Measurements from ENCODE around the gene SNAPC4. TPM values are rescaled to one million over a fixed set of nuclear protein-coding genes. Genes with fewer than 3 reads are reported as not detected.
"Not testable (repeated sequence)": the region's sequence is repeated elsewhere in the genome, so short reads cannot be mapped to it uniquely, and the experiment has no call there.

SNAPC4 gene
- total RNA-seq, 1 experiment from 2014 or later: 29.7 TPM

GRCh38 chr9:136405904-136406303 is 5.9 kb upstream of the SNAPC4 start:
- not testable (repeated sequence) for H3K27me3 Mint-ChIP-seq (ENCODE audit: low read depth); H2BK120ac ChIP-seq (ENCODE audit: low read depth, low read length, poor library complexity, severe bottlenecking); H4K8ac ChIP-seq (replicated peaks; ENCODE audit: insufficient read length, low read depth, low read length); H3K9ac ChIP-seq (ENCODE audit: extremely low read depth, insufficient read length, low read length); DNase-seq; H3K23ac ChIP-seq (ENCODE audit: insufficient read length, low read depth, low read length); H4K20me1 ChIP-seq (ENCODE audit: control insufficient read depth, insufficient read depth, insufficient read length); H3K9me3 ChIP-seq (ENCODE audit: control insufficient read depth, low read depth, low read length); H3K9me3 Mint-ChIP-seq; H3K4ac ChIP-seq (ENCODE audit: low read depth, low read length); H3T11ph ChIP-seq (ENCODE audit: low read length); H2BK12ac ChIP-seq (ENCODE audit: insufficient read length, low read depth, low read length); H2BK5ac ChIP-seq (ENCODE audit: insufficient read length, low read length); H3K4me2 ChIP-seq (ENCODE audit: insufficient read depth, insufficient read length, low read length); H2BK20ac ChIP-seq (ENCODE audit: low read depth, low read length, poor library complexity, severe bottlenecking); H3K4me3 Mint-ChIP-seq; H3K18ac ChIP-seq (ENCODE audit: insufficient read length, low read depth, low read length); H2AFZ ChIP-seq (ENCODE audit: low read length); H3K56ac ChIP-seq (ENCODE audit: insufficient read length, low read depth, low read length); H3K27ac Mint-ChIP-seq; H3K27ac ChIP-seq (ENCODE audit: insufficient read length, low read depth, low read length); H3K4me1 ChIP-seq (ENCODE audit: insufficient read depth, low read length); H2BK15ac ChIP-seq (ENCODE audit: low read depth, low read length); H4K91ac ChIP-seq (ENCODE audit: insufficient read length, low read depth, low read length); H4K5ac ChIP-seq (ENCODE audit: insufficient read length, low read depth, low read length); H2AK5ac ChIP-seq (ENCODE audit: insufficient read length, low read length); H3K23me2 ChIP-seq (ENCODE audit: insufficient read length, low read depth, low read length, poor library complexity, severe bottlenecking); H3K27me3 ChIP-seq (ENCODE audit: insufficient read depth, low read length); H3K79me2 ChIP-seq (ENCODE audit: insufficient read depth, low read length); H3K14ac ChIP-seq (ENCODE audit: insufficient read depth, low read length); H3K79me1 ChIP-seq (ENCODE audit: insufficient read depth, low read depth, low read length, poor library complexity, severe bottlenecking)
- Mint-ChIP-seq H3K4me1 (peaks cover 12 to 16% of the 10 kb centered on the region in 2 experiments), H3K36me3 (ENCODE audit: insufficient read depth in 1 of 3, low read depth in 3 of 3) (peaks cover 36 to 70% (median 63%) of the 10 kb centered on the region in 3 experiments)
- no CpG with 5 or more reads among the region's 10 CpGs for WGBS (ENCODE audit: extremely low coverage, insufficient read length, low lambda C conversion rate)
